H1 (cell line): ENCODE measurements around the gene P3H3. TPM values are rescaled to one million over a fixed set of nuclear protein-coding genes. Genes with fewer than 3 reads are reported as not detected.

Experiments
- CTCF ChIA-PET: fragments of 300-600 bp; sonication (Branson Sonifier 250); formaldehyde crosslinking; loops from one replicate; lab custom pipeline; 2021; ENCODE audit not compliant: partially characterized antibody; lab: Charles Lee
- POLR2A ChIA-PET: fragments of 300-600 bp; sonication (Branson Sonifier 250); formaldehyde crosslinking; loops from one replicate; lab custom pipeline; 2021; ENCODE audit warnings: inconsistent platforms; ENCODE audit not compliant: partially characterized antibody; lab: Charles Lee
- DNase-seq, 2 experiments: peaks; one replicate each; pipeline versions ENCODE4 v3.0.0 to v3.0.0-alpha.2; 2010 to 2022; ENCODE audit warnings: low spot score in 2 of 2, low read depth in 1 of 2, mixed read lengths in 1 of 2
- FAIRE-seq: peaks from 2 replicates; lab custom pipeline; 2011; peaks lifted over from hg19 to GRCh38; lab: Jason Lieb, UNC
- H2AFZ ChIP-seq: 2 replicates; pipeline ENCODE4 v1.8.1; 2012; ENCODE audit warnings: low read length, inconsistent platforms
- H2AK5ac ChIP-seq: 2 replicates; pipeline ENCODE4 v1.6.1; 2013; ENCODE audit warnings: low read depth, low read length
- H2BK120ac ChIP-seq: replicated peaks from 2 replicates; pipeline ENCODE3; 2013; ENCODE audit warnings: low read depth, low read length, inconsistent platforms
- H2BK12ac ChIP-seq: 2 replicates; pipeline ENCODE4 v1.6.1; 2013; ENCODE audit warnings: low read depth, low read length
- H2BK15ac ChIP-seq: 2 replicates; pipeline ENCODE4 v1.6.1; 2013; ENCODE audit warnings: low read length
- H2BK20ac ChIP-seq: 2 replicates; pipeline ENCODE4 v1.6.1; 2013; ENCODE audit warnings: low read length
- H2BK5ac ChIP-seq: 2 replicates; pipeline ENCODE4 v1.6.1; 2013; ENCODE audit warnings: low read depth, low read length
- H3K14ac ChIP-seq: 2 replicates; pipeline ENCODE4 v1.6.1; 2013; ENCODE audit warnings: inconsistent platforms; ENCODE audit not compliant: insufficient read length
- H3K18ac ChIP-seq: 2 replicates; pipeline ENCODE4 v1.6.1; 2013; ENCODE audit warnings: low read length; ENCODE audit errors: extremely low read depth
- H3K23ac ChIP-seq: 2 replicates; pipeline ENCODE4 v1.6.1; 2013; ENCODE audit warnings: inconsistent platforms; ENCODE audit not compliant: insufficient read length
- H3K23me2 ChIP-seq: 2 replicates; pipeline ENCODE4 v1.6.1; 2013; ENCODE audit warnings: low read depth, low read length
- H3K27ac ChIP-seq: 2 replicates; pipeline ENCODE4 v1.6.1; 2011; ENCODE audit warnings: low read depth, low read length, inconsistent platforms
- H3K27me3 ChIP-seq, 4 experiments: replicated peaks in 1 of 4; 1 replicate in 1 of 4; 2 replicates in 3 of 4; pipeline versions ENCODE4 v1.6.1 to v1.8.1; 2011 to 2013; ENCODE audit warnings: low read length in 3 of 4, mild to moderate bottlenecking in 3 of 4, inconsistent platforms in 2 of 4, mixed read lengths in 2 of 4, moderate library complexity in 1 of 4; ENCODE audit not compliant: control insufficient read depth in 3 of 4, insufficient read depth in 3 of 4; ENCODE audit errors: extremely low read depth in 1 of 4
- H3K36me3 ChIP-seq, 4 experiments: 2 replicates each; pipeline versions ENCODE4 v1.6.1 to v1.8.1; 2011 to 2013; ENCODE audit warnings: mild to moderate bottlenecking in 4 of 4, low read length in 3 of 4, moderate library complexity in 2 of 4, control low read depth in 1 of 4, inconsistent platforms in 1 of 4; ENCODE audit not compliant: insufficient read depth in 4 of 4, control insufficient read depth in 2 of 4
- H3K4ac ChIP-seq: replicated peaks from 2 replicates; pipeline ENCODE3; 2013; ENCODE audit warnings: low read length, low read depth, mixed read lengths, inconsistent platforms; ENCODE audit not compliant: insufficient read length
- H3K4me1 ChIP-seq, 4 experiments: replicated peaks in 1 of 4; 1 replicate in 1 of 4; 2 replicates in 3 of 4; pipeline versions ENCODE4 v1.6.1 to v1.8.1; 2011 to 2013; ENCODE audit warnings: low read length in 3 of 4, inconsistent platforms in 2 of 4, mixed read lengths in 1 of 4; ENCODE audit not compliant: insufficient read depth in 4 of 4, control insufficient read depth in 3 of 4
- H3K4me2 ChIP-seq, 2 experiments: 2 replicates each; pipeline versions ENCODE4 v1.6.1 to v1.8.1; 2011 to 2013; ENCODE audit warnings: low read depth in 2 of 2, low read length in 2 of 2, control low read depth in 1 of 2, inconsistent platforms in 1 of 2, mild to moderate bottlenecking in 1 of 2; ENCODE audit not compliant: insufficient read depth in 1 of 2
- H3K4me3 ChIP-seq, 4 experiments: fragments of 200-600, 300-600 bp in 1 of 4; sonication (generic), shearing (Covaris generic), sonication (Bioruptor Twin) in 1 of 4; 2 replicates each; pipeline versions ENCODE4 v1.5.1 to v1.8.1; 2011 to 2016; ENCODE audit warnings: low read length in 4 of 4, low read depth in 3 of 4, control low read depth in 2 of 4, inconsistent platforms in 2 of 4, mild to moderate bottlenecking in 2 of 4, mixed read lengths in 1 of 4, moderate library complexity in 1 of 4; ENCODE audit not compliant: insufficient read depth in 2 of 4; ENCODE audit errors: extremely low read depth in 1 of 4
- H3K56ac ChIP-seq: replicated peaks from 2 replicates; pipeline ENCODE3; 2013; ENCODE audit warnings: low read depth, mild to moderate bottlenecking, mixed read lengths, low read length, inconsistent platforms; ENCODE audit not compliant: insufficient read length
- H3K79me1 ChIP-seq: 2 replicates; pipeline ENCODE4 v1.6.1; 2013; ENCODE audit warnings: low read depth, low read length, control low read depth
- H3K79me2 ChIP-seq, 2 experiments: 2 replicates each; pipeline versions ENCODE4 v1.6.1 to v1.8.1; 2012 to 2013; ENCODE audit warnings: low read length in 2 of 2, mild to moderate bottlenecking in 2 of 2, inconsistent platforms in 1 of 2; ENCODE audit not compliant: insufficient read depth in 2 of 2, control insufficient read depth in 1 of 2
- H3K9ac ChIP-seq, 4 experiments: replicated peaks in 1 of 4; 1 replicate in 1 of 4; 2 replicates in 3 of 4; pipeline versions ENCODE4 v1.6.1 to v1.8.1; 2011 to 2013; ENCODE audit warnings: low read depth in 3 of 4, low read length in 3 of 4, control low read depth in 2 of 4, mild to moderate bottlenecking in 2 of 4, moderate library complexity in 2 of 4, inconsistent platforms in 1 of 4; ENCODE audit errors: extremely low read depth in 1 of 4
- H3K9me3 ChIP-seq, 2 experiments: 2 replicates each; pipeline versions ENCODE4 v1.6.1 to v1.8.1; 2012 to 2013; ENCODE audit warnings: mild to moderate bottlenecking in 2 of 2, moderate library complexity in 2 of 2, control low read depth in 1 of 2, inconsistent platforms in 1 of 2, low read depth in 1 of 2, low read length in 1 of 2, mixed read lengths in 1 of 2; ENCODE audit not compliant: insufficient read depth in 2 of 2
- H4K20me1 ChIP-seq, 2 experiments: replicated peaks in 1 of 2; 2 replicates each; pipeline versions ENCODE3 to v1.8.1; 2011 to 2013; ENCODE audit warnings: inconsistent platforms in 2 of 2, low read length in 2 of 2, mild to moderate bottlenecking in 1 of 2; ENCODE audit not compliant: insufficient read depth in 2 of 2, control insufficient read depth in 1 of 2
- H4K5ac ChIP-seq: 2 replicates; pipeline ENCODE4 v1.6.1; 2013; ENCODE audit warnings: low read length, low read depth, mixed read lengths, inconsistent platforms; ENCODE audit not compliant: insufficient read length
- H4K8ac ChIP-seq: 2 replicates; pipeline ENCODE4 v1.8.0; 2013; ENCODE audit warnings: mild to moderate bottlenecking, moderate library complexity, low read length, inconsistent platforms; ENCODE audit not compliant: insufficient read depth; ENCODE audit errors: extremely low read depth
- H4K91ac ChIP-seq: replicated peaks from 2 replicates; pipeline ENCODE3; 2013; ENCODE audit warnings: low read length, mixed read lengths, inconsistent platforms; ENCODE audit not compliant: insufficient read length
- ASH2L ChIP-seq: fragments of 200-600, 300-600 bp; sonication (generic); IDR thresholded peaks from one replicate; pipeline ENCODE4 v1.7.1; 2017; ENCODE audit warnings: low read length
- EGR1 ChIP-seq: IDR thresholded peaks from 2 replicates; pipeline ENCODE4 v1.6.1; 2011; ENCODE audit warnings: low read depth, low read length, borderline replicate concordance
- EP300 ChIP-seq, 2 experiments: IDR thresholded peaks; 1 replicate in 1 of 2; 2 replicates in 1 of 2; pipeline ENCODE4 v1.6.1; 2011 to 2012; ENCODE audit warnings: low read depth in 2 of 2, low read length in 2 of 2, mild to moderate bottlenecking in 2 of 2, borderline replicate concordance in 1 of 2, inconsistent platforms in 1 of 2, moderate library complexity in 1 of 2
- EZH2 ChIP-seq: fragments of 200-600 bp; sonication (generic); IDR thresholded peaks from 2 replicates; pipeline ENCODE4 v1.7.1; 2012; ENCODE audit warnings: low read depth, mild to moderate bottlenecking, moderate library complexity, low read length, inconsistent platforms; ENCODE audit not compliant: severe bottlenecking
- GABPA ChIP-seq: IDR thresholded peaks from 2 replicates; pipeline ENCODE4 v1.6.1; 2011; ENCODE audit warnings: mild to moderate bottlenecking, low read length, moderate library complexity, borderline replicate concordance; ENCODE audit not compliant: insufficient read depth
- MAFK ChIP-seq: IDR thresholded peaks from 2 replicates; pipeline ENCODE4 v1.6.1; 2012; ENCODE audit warnings: low read depth, mild to moderate bottlenecking, improper control_type of control experiment, low read length
- POLR2A ChIP-seq, 2 experiments: IDR thresholded peaks; 1 replicate in 1 of 2; 2 replicates in 1 of 2; pipeline ENCODE4 v1.6.1; 2011; ENCODE audit warnings: low read depth in 2 of 2, low read length in 2 of 2, mild to moderate bottlenecking in 2 of 2; ENCODE audit errors: control extremely low read depth in 1 of 2
- POU5F1 ChIP-seq: IDR thresholded peaks from 2 replicates; pipeline ENCODE4 v1.6.1; 2011; ENCODE audit warnings: low read depth, mild to moderate bottlenecking, low read length, moderate library complexity
- SIN3A ChIP-seq, 2 experiments: IDR thresholded peaks in 1 of 2; conservative IDR thresholded peaks in 1 of 2; 2 replicates each; pipeline ENCODE4 v1.6.1; 2011 to 2012; ENCODE audit warnings: low read length in 2 of 2, improper control_type of control experiment in 1 of 2, low read depth in 1 of 2, mild to moderate bottlenecking in 1 of 2
- WGBS, 2 experiments: shearing (Covaris generic) in 1 of 2; methylation state at CpG; one replicate each; pipeline versions ENCODE4 v1.1.6 to v1.1.7; 2013 to 2015; ENCODE audit warnings: low lambda C conversion rate in 2 of 2, mixed read lengths in 2 of 2, inconsistent platforms in 1 of 2, low coverage in 1 of 2, missing lambda C conversion rate in 1 of 2; ENCODE audit not compliant: insufficient replicate concordance in 2 of 2, insufficient coverage in 1 of 2, insufficient read length in 1 of 2; ENCODE audit errors: extremely low coverage in 1 of 2, missing lambda C conversion rate in 1 of 2; 5-methylcytosine and 5-hydroxymethylcytosine counted together
- polyA plus RNA-seq, 7 experiments: library from polyadenylated mRNA; depleted of rRNA in 3 of 7; stranded (reverse) in 5 of 7; unstranded in 2 of 7; fragments of >200 nt in 5 of 7; fragments of 200-250 nt in 2 of 7; gene quantifications; 1 replicate in 5 of 7; 2 replicates in 1 of 7; 4 replicates in 1 of 7; pipeline versions ENCODE4 v1.2.1 to v1.2.3, GENCODE V29; 2011 to 2013; ENCODE audit warnings: missing spikeins in 2 of 7, mixed read lengths in 2 of 7
- total RNA-seq: library from RNA; stranded (reverse); fragmentation: NEBNext Ultra II Directional; extraction: Animal tissue kit (Norgen Biotek cat#: 25700); gene quantifications from 2 replicates; pipeline ENCODE4 v1.2.1, GENCODE V29; 2021
- TF ChIP-seq, protein P1 (sequence below): IDR thresholded peaks from 2 replicates; pipeline ENCODE4 v1.6.1; 2012; ENCODE audit warnings: low read length, inconsistent platforms
- TF ChIP-seq, protein P2 (sequence below): IDR thresholded peaks from 2 replicates; pipeline ENCODE4 v1.6.1; 2011; ENCODE audit warnings: low read depth, mild to moderate bottlenecking, low read length; ENCODE audit not compliant: insufficient read depth

P3H3 gene
- total and polyA plus RNA-seq, 2 of the 8 experiments (the other 6 are each of a cell fraction or from before 2014, with no cell fraction given) = 22.9 to 43.5 TPM

DNA sequence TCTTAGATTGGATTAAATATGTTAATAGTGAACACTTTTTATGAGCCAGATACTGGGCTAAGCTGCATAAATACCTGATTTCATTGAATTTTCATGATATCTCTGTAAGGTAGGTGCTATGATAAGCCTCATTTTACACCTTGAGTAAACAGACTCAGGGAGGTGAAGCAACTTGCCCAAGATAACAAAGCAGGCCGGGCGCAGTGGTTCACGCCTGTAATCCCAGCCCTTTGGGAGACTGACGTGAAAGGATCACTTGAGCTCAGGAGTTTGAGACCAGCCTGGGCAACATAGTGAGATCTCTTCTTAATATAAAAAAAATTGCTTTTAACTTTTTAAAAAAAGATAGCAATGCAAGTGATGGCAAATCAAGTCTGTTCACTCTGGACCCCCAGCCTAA, 13.9 kb downstream of the P3H3 start:
- no peaks in the 10 kb centered on the region for H3K79me2 ChIP-seq
- no peak overlapping the region for H2AFZ ChIP-seq
- peaks cover 0 to 3% (median 2%) of the 10 kb centered on the region in 4 experiments; a peak in 1 of 7 replicates for H3K4me1 ChIP-seq
- no peak overlapping the region for H3K14ac ChIP-seq
- H4K20me1 ChIP-seq = peaks cover 7 to 8% of the 10 kb centered on the region in 2 experiments
- POLR2A ChIA-PET = interaction anchor here (0.6 to 27.1 kb wide), 11 partner anchors 4 to 305 kb away, joined by 3 to 588 read pairs (median 4); partner anchors contain the start of genes C12orf57, CDCA3, GNB3 and GPR162
- H2AK5ac ChIP-seq = no peak overlapping the region
- peaks cover 2% of the 10 kb centered on the region; the same call in 1 of the 2 replicates for H3K23me2 ChIP-seq
- H3K4ac ChIP-seq = no peak overlapping the region
- H3K79me1 ChIP-seq = peaks cover 2% of the 10 kb centered on the region
- H4K5ac ChIP-seq = no peak overlapping the region
- H2BK5ac ChIP-seq = no peak overlapping the region
- H3K36me3 ChIP-seq = peaks cover 21 to 61% (median 51%) of the 10 kb centered on the region in 4 experiments
- 98% methylated on average over 4 of the region's 4 CpGs; no CpG with 5 or more reads in 1 of the 2 experiments for WGBS, 2 experiments
- no peak overlapping the region for H3K18ac ChIP-seq
- no peak overlapping the region for H3K23ac ChIP-seq
- no peak overlapping the region for H3K56ac ChIP-seq
- DNase-seq = no peak
- CTCF ChIA-PET = interaction anchor here (1.0 to 21.4 kb wide), 5 partner anchors 5 to 106 kb away, joined by 3 to 292 read pairs (median 34); partner anchors contain the start of genes CDCA3, GNB3, MLF2 and P3H3
- no peak for FAIRE-seq
- H3K27ac ChIP-seq = no peak overlapping the region
- H3K4me3 ChIP-seq = no peak overlapping the region
- H2BK12ac ChIP-seq = no peak overlapping the region
- no peak overlapping the region for H3K4me2 ChIP-seq
- H2BK120ac ChIP-seq = no peak overlapping the region
- H3K27me3 ChIP-seq = no peaks in the 10 kb centered on the region
- no peak overlapping the region for H2BK20ac ChIP-seq
- H3K9me3 ChIP-seq = no peaks in the 10 kb centered on the region
- H4K91ac ChIP-seq = no peak overlapping the region
- no peak overlapping the region for H3K9ac ChIP-seq
- H2BK15ac ChIP-seq = no peak overlapping the region
- no peak overlapping the region for H4K8ac ChIP-seq
- TF ChIP-seq GABPA (no peak), EZH2 (no peak), POU5F1 (no peak), ASH2L (no peak), POLR2A (IDR thresholded peaks at IDR 0.05; ENCODE audit: control extremely low read depth in 1 of 2, low read depth in 2 of 2, low read length in 2 of 2) (no peak), MAFK (no peak), SIN3A (conservative IDR thresholded peaks at IDR 0.05 in 1 of 2, IDR thresholded peaks at IDR 0.05 in 1 of 2; ENCODE audit: low read depth in 1 of 2, low read length in 2 of 2) (no peak), EP300 (IDR thresholded peaks at IDR 0.05; ENCODE audit: borderline replicate concordance in 1 of 2, low read depth in 2 of 2, low read length in 2 of 2) (no peak), EGR1 (no peak)
- TF ChIP-seq, protein P1, sequence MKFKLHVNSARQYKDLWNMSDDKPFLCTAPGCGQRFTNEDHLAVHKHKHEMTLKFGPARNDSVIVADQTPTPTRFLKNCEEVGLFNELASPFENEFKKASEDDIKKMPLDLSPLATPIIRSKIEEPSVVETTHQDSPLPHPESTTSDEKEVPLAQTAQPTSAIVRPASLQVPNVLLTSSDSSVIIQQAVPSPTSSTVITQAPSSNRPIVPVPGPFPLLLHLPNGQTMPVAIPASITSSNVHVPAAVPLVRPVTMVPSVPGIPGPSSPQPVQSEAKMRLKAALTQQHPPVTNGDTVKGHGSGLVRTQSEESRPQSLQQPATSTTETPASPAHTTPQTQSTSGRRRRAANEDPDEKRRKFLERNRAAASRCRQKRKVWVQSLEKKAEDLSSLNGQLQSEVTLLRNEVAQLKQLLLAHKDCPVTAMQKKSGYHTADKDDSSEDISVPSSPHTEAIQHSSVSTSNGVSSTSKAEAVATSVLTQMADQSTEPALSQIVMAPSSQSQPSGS = no peak
- TF ChIP-seq, protein P2, sequence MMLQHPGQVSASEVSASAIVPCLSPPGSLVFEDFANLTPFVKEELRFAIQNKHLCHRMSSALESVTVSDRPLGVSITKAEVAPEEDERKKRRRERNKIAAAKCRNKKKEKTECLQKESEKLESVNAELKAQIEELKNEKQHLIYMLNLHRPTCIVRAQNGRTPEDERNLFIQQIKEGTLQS = no peak
